NK-92 (cell line): ENCODE data around the gene SGSH.
"Not testable (repeated sequence)": the region's sequence is repeated elsewhere in the genome, so short reads cannot be mapped to it uniquely, and the experiment has no call there.

Experiments
- DNase-seq: peaks from one replicate; lab custom pipeline; 2025; ENCODE audit not compliant: unreplicated experiment; lab: John Stamatoyannopoulos, UW

Gene SGSH

GRCh38 chr17:80212511-80212910, 7.6 kb downstream of the SGSH start:
- no peak for DNase-seq

- DNase-seq: no peak
Observed at GRCh38 chr17:80212109-80212508, 8.0 kb downstream of the SGSH start.

- DNase-seq: no peak
Observed at GRCh38 chr17:80210348-80211108, 9.6 kb downstream of the SGSH start.

- no peak for DNase-seq
Observed at GRCh38 chr17:80209765-80210164, 10.4 kb downstream of the SGSH start.

- no peak for DNase-seq
Observed at GRCh38 chr17:80208050-80208449, 12.1 kb downstream of the SGSH start.

GRCh38 chr17:80205811-80206210, 14.3 kb downstream of the SGSH start:
- DNase-seq: no peak

GRCh38 chr17:80204626-80205468, 15.3 kb downstream of the SGSH start:
- DNase-seq: no peak

- no peak for DNase-seq
Observed at GRCh38 chr17:80203471-80203963, 16.6 kb downstream of the SGSH start.

- DNase-seq: no peak
Observed at GRCh38 chr17:80202197-80202596, 17.9 kb downstream of the SGSH start.

- no peak for DNase-seq
Observed at GRCh38 chr17:80201446-80201845, 18.7 kb downstream of the SGSH start.

GRCh38 chr17:80199295-80199694, 20.8 kb downstream of the SGSH start:
- not testable (repeated sequence) for DNase-seq

GRCh38 chr17:80198144-80198661, 21.9 kb downstream of the SGSH start:
- DNase-seq: no peak

GRCh38 chr17:80196652-80197051, 23.5 kb downstream of the SGSH start:
- DNase-seq: no peak

- DNase-seq: no peak
Observed at GRCh38 chr17:80195671-80196529, 24.2 kb downstream of the SGSH start.

- DNase-seq: no peak
Observed at GRCh38 chr17:80195141-80195540, 25.0 kb downstream of the SGSH start.

GRCh38 chr17:80191865-80192661, 28.1 kb downstream of the SGSH start:
- DNase-seq: no peak

GRCh38 chr17:80191192-80191591, 28.9 kb downstream of the SGSH start:
- no peak for DNase-seq

GRCh38 chr17:80190716-80191115, 29.4 kb downstream of the SGSH start:
- no peak for DNase-seq

- no peak for DNase-seq
Observed at GRCh38 chr17:80189611-80190010, 30.5 kb downstream of the SGSH start.

GRCh38 chr17:80187515-80187941, 32.6 kb downstream of the SGSH start:
- no peak for DNase-seq
